GM04504 (cell line): Measurements from ENCODE around the gene ANKH.
A peak's percentile ranks its signal among the peaks of the same experiment; 100 is the strongest.

Source experiments
- DNase-seq: peaks from one replicate; pipeline ENCODE4 v3.0.0-alpha.2; 2012; ENCODE audit warnings: low read depth

ANKH gene

DNA sequence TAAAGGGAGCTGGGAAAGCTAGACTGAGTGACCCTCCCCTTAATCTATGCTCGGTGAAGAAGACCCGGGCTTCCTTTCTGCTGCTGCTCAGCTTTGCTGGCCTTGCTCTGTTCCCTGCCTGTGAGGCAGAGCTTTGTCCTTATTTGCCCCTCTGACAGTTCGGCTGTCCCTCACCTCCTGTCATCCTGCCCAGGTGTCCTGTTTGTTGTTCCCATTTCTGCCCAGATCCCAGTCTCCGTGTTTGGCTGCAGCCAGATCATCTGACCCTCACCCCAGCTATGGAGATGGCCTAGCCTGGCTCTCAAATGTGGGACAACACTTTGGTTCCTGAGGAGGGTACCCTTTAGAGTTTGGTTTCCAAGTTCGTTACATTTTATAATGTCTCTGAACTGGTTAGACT lies 186.8 kb downstream of the ANKH start:
- DNase-seq: no peak

DNA sequence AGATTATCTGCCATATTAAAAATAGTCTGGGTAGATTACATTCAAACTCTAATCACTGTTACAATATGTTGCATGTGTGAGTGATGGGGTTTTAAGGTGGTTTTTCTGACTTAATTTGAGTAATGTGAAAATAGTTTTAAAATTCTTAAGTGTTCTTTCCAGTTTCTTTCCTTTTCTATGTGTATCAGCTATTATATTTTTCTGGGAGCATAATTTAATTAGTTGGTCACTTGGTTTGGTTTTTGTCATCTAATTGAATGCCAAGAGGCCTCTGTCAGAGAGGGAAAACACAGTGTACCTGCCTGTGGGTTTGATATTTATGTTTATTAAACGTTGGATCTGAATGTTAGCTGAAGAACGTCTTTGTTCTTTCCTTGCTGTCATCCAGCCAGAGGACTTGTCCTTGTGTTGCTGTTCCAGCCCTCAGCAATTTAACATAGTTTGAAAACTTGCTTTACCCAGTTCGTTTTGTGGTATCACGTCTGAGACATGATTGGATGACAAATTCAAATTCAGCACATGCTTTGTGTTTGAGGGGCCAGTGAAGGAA lies 187.6 kb downstream of the ANKH start:
- no peak for DNase-seq

DNA sequence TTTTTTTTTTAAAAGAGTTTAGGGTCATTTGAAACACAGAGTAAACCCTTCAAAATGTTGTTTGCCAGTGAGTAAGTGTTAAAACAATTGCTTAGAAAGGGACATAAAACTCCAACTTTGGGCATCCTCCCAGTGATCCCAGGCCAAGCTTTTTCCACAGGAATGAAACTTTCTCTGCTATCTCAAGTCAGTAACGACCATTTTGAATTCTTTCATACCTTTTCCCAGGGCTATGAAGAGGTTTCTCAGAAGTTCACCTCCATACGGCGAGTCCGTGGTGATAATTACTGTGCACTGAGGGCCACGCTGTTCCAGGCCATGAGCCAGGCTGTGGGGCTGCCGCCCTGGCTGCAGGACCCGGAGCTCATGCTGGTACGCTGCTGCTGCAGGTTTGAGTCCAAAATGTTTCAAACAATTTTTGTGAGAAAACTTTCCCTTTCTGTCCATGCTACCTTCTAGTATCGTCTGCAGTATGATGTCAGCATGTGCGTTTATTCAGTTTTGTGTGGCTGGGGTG lies 190.3 kb downstream of the ANKH start:
- no peak for DNase-seq

DNA sequence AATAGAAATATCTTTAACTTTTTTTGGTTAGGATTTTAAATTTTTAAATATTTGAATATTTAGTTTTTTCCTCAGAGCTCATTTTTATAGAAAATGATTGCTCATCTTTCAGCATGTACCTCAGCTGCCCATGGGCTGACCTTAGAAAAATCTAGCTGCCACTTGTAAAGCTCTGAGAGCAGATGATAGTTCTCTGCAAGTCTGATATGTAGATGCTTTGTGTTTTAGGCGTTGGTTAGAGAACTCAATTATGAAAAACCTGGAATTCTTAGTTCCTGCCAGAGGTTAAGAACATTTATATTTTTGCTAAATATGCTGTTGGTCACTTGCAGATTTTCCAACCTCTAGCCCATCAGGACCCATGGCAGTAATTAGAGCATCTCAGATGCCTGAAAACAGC lies 192.0 kb downstream of the ANKH start:
- no peak for DNase-seq

DNA sequence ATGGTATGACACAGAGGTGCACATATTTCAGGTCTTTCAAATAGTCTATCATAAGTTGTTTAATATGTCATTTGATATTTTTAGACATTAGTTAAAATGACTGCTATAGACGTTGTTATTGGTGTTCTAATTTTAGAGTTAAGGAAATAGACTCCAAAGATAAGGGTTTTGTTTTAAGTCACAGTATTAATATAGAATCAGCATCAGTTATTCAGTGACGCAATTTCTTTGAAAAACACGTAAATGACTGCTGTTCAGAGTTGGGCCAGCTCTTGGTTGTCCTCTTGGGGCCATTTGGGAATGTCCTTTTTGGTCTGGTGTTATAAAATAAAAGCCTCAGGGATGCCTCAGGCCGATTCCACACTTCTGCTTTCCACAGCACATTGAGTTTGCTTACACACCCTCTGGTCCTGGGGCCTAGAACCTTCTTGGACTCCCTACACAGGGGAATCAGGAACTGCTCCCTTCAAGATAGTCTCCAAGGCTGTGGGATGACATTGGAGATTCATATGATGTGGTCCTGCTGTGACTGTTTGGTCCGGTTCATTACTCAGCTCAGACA lies 192.7 kb downstream of the ANKH start:
- DNase-seq: no peak

DNA sequence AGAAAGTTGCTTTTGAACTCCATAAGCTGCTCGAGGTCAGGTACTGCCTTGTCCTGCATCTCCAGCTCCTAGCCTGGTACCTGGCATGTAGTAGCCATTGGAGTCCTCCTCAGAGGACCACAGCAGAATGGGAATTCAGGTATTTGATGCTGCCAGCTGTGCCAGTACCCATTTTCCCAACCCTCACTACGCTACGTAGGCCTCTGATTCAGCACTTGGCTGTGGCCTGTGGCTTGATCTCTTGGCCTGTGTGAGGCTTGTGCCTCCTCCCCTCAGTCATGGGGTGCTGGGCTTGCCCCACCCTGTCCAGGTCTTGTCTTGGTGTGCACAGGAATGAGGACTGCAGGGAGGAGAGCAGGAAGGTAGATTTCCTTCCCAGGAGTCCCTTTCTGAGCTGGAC lies 195.3 kb downstream of the ANKH start:
- no peak for DNase-seq

DNA sequence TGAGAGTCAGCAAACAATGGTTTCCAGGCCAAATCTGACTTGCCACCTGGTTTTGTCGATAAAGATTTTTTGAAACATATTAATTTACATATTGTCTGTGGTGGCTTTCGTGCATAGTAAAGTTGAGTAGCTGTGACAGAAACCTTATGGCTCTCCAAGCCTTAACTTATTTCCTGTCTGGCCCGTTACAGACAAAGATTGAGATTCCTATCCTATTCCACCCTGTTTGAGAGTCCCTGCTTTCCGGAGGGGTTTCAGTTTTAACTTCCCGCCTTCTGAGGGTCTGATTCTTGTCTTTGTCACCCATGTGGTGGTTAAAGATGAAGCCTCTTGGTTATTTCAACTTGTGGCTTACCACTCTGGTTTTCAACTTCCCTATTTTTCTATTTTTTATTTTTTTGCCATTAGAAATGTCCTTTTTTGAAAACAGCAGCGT lies 195.7 kb downstream of the ANKH start:
- no peak for DNase-seq

DNA sequence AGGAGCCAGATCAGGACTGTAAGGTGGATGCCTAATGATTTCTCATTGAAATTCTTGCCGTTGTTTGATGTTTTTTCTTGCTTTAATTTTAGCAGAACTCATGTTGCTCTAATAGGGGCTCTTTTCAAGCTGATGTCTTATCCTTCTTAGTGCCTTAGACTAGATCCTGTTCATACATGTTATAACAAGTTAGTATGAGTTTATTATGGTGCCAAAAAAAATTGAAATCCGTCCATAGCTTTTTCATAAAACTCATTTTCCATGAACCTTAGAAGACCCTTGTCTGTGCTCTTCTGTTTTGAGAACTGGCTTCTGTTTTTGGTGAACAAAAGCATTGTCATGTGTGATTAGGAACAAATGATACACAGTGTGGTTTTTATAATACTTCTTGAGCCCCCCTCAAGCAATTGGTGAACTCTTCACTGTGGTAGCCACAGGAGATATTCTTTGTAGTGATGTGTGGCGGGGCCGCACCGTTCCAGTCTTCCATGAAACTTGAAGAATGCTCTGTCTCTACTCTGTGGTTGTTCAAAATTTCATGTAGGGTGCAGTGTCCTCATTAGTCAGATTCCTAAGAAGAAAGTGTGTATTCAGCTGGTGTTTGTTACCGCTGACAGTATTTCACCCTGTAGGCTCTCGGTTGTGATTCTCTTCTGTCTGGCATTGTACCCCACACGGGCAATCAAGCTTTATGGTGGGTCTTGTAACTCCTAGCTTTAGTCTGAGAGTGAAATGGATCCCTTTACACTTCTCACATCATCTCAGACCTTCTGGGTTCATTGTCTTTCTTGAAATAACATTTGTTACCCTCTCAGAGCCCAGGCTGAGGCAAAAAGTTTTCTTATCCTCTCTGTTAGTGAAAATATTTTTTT lies 196.4 kb downstream of the ANKH start:
- no peak for DNase-seq

DNA sequence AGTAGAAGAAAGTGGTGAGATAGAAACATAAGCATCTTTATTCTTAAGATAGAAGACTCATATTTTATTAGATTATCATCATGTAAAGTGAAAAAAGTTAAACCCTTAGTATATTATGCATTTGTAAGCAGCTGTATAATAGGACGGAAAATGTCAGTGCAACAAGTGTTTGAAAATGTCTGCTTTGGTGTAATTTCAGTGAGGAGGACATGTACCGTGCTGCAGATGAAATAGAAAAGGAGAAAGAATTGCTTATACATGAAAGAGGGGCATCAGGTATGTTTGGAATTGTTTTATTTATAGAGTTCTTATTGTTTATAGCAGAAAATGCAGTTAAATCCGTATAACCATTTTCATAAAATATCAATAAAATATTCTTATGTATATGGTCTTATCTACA lies 198.1 kb downstream of the ANKH start:
- DNase-seq: no peak

DNA sequence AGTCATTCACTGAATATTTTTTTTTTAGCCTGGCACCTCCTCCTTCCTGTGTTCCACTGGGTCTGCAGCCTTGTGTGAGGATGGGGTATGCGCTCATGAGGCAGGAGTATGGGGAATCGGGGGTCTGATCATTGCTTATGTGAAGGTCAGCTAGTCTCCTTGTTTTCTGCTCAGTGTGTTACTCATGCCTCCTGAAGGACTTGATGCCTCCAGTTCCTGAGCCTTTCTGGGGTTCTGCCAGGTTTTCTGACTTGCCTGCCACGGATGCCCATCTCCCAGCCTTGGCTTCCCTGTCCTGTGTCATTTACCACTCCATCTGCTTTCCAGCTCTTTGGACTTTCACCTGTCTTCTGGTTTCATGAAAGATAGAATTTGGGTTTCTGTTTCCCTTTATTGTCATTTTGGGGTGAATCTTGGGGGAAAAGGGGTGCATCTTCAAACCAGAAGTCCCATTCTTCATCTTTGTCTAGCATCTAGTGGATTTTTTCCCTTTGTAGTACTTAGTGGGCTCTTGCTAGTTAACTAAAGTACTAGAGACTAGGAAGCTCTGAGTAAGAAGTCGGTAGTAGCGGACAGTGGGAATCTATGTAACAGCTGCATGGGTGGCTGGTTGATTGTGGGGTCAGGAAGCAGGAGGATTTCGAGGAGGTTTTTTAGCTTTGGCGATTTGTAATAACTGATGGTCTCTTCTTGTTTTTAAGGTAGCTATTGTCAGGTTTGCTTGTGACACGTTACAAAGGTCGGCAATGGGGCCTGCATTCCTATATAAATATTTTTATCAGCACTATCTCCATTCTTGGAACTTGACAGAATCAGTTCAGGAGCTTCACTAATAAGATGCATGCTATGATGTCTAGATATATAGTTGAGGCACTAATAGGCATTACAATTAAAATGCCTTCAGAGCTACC lies 198.8 kb downstream of the ANKH start:
- no peak for DNase-seq

DNA sequence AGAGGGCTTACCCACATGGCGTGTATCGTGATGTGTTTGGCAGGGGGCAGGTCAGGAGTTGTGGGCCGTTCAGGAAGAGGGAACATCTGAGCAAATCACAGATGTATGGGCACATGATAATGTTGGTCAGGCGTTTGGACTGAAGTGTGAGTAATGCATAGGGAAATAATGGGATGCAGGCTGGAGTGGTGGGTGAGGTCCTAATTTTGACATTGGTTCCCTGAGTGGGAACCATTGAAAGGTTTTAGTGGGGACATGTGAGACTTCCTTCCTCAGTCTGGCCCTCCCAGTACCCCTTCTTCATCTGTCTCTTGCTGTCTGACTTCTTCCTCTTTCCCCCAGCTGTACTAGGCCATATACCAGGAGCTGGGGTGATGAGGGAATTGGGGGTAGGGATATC lies 199.5 kb downstream of the ANKH start:
- DNase-seq: no peak

DNA sequence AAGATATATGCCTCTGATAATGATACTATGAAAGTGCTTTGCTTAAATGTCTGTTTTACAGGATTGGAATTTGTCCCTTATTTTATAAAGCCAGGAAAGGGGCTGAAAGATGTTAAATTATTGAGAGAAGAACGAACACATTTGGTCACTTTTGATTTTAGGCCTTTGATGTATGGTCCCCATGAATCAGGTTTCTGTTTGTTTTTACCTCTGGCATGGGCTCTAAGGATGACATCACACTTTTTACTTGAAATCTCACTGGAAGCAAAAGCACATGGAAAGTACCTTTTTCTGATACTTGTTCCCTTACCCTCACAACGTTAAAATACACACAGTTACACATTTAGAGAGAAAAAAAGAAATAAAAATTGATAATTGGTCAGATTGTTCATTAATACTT lies 200.2 kb downstream of the ANKH start:
- DNase-seq: no peak

DNA sequence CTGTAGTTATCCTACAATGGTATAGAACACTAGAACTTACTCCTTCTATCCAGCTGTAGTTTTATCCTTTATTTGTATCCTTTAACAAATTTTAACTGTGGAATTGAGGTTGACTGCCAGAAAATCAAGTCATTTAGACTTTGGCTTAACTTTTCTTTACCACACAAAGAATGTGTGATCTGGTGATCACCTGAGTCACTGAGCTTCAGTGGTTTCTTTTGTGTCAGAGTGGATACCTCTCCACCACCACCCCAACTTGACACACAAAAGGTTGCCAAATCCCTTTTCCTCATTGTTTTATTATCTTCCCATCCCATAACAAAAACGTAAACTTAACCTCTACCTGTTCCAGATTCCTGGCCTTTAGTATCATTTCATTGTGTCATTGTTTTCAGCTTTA lies 201.6 kb downstream of the ANKH start:
- no peak for DNase-seq

DNA sequence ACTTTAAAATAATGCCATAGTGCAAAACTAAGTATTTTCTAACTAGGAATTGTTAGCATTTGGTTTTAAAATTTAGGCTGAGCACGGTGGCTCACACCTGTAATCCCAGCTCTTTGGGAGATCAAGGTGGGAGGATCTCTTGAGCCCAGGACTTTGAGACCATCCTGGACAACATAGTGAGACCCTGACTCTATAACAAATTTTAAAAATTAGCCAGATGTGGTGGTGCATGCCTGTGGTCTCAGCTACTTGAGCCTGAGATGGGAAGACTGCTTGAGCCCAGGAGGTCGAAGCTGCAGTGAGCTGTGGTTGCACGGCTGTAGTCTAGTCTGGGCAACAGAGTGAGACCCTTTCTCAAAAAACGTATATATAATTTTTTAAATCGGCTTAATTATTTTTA lies 202.2 kb downstream of the ANKH start:
- no peak for DNase-seq

DNA sequence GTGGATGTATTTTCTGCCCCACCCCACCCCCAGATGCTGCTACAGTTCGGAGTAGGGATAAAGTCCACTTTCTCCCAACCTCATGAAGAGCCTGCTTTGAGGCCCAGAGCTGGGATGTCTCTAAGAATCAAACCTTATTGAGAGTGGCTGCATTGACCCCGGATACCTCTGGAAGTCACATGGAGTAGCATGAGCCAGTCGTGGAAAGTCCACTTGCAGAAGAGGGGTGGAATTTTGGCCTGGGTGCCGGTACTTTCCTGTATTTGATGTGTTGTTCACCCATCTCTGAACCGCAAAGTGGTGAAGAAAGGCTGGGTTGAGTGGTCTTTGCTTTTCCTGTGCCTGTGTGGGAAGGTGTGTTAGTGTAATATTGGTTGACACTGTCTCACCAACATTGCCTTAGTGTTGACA lies 203.4 kb downstream of the ANKH start:
- DNase-seq: no peak

DNA sequence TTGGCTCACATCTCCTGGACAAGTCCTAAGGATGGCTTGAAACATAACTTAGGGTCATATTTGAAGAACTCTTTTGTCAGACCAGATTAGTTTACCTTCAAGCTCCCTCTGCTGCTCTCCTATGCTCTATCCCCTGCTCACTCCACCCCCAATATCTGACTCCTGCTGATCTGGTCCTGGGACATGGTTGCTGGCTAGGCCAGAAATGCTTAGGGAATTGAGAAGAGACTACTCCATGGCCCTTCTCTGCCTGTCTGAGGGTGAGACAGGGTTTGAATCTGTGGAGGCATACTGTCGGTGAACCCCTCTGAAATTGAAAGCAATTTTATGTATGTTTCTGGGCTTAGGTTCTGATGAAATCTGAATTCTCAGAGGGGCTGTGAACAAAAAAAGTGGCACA lies 203.8 kb downstream of the ANKH start:
- no peak for DNase-seq

DNA sequence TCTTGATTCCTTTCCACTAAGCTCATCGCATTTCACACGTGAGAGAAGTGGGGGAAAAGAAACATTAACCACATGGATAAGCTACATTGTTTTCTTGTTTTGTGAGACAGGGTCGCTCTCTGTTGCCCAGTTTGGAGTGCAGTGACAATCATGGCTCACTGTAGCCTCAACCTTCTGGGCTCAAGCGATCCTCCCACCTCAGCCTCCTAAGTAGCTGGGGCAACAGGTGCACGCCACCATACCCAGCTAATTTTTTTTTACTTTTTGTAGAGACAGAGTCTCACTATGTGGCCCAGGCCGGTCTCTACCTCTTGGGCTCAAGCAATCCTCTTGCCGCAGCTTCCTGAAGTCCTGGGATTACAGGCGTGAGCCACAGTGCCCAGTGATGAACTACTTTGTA lies 204.3 kb downstream of the ANKH start:
- no peak for DNase-seq

DNA sequence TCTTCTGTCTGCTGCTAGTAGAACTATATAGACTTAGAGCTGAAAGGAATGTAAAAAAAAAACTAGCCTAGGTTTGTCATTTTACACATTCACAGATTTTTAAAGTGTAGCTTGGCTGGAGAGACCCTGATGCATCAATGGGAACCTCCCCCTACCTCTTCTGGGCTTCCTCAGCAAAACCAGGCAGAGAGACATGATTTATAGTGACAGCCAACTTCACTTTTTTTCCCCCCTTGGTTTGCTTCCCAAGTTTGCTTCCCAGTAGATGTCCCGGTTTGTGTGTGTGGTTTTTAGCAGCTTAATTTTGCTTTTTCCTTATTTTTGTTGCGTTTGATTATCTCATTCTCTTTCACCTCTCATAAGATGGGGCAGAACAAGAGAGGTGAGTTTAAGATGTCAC lies 205.2 kb downstream of the ANKH start:
- no peak for DNase-seq

DNA sequence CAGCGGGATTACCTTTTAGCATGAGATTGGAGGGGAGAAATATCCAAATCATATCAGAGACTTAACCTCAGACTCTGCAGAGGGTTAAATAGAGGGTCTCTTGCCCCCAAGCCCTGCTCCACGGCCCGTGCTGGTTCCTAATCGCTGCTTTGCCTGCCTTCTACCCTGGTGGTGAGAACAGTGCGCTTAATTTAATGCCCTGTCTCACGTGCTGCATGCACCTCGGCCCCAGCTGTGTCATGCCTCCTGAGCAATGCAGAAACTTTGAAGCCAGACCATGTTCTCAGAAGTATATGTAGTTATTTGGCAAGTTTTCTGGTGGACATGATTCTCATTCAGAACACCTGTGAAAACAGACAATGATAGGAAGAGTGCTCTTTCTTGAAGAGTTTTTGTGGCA lies 205.6 kb downstream of the ANKH start:
- no peak for DNase-seq

DNA sequence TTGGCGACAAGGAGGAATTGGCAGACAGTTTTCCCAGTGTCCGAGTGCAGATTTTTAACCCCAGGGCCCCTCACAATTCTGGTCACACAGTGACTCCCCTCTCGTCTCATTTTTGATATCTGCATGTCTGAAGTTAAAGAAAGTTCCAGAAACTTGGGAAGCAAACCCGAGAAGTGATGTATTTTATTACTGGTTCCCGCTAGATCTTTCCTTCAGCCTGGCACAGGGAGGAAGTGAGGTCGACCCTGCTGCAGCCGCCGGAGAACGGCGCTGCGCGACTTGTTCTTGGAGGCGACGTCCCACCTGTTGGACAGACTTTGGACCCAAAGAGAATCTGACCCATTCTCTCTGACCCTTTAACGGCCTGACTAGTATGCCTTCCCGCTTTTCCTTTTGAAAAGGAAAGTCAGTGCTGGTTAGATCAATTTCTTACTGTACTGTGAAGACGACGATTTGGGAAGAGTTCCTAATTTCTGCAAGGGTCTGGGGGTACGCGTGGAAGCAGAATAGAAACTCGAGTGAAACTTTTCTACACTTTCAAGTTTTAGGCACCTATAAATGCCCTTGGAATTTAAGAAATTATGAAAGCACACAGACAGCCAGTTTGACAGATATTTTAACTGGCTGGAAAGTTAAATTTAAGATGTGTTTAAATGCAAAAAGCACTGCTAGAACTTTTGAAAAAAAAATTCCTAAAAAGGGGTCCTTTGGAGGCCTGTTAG lies 206.3 kb downstream of the ANKH start:
- DNase-seq: no peak

DNA sequence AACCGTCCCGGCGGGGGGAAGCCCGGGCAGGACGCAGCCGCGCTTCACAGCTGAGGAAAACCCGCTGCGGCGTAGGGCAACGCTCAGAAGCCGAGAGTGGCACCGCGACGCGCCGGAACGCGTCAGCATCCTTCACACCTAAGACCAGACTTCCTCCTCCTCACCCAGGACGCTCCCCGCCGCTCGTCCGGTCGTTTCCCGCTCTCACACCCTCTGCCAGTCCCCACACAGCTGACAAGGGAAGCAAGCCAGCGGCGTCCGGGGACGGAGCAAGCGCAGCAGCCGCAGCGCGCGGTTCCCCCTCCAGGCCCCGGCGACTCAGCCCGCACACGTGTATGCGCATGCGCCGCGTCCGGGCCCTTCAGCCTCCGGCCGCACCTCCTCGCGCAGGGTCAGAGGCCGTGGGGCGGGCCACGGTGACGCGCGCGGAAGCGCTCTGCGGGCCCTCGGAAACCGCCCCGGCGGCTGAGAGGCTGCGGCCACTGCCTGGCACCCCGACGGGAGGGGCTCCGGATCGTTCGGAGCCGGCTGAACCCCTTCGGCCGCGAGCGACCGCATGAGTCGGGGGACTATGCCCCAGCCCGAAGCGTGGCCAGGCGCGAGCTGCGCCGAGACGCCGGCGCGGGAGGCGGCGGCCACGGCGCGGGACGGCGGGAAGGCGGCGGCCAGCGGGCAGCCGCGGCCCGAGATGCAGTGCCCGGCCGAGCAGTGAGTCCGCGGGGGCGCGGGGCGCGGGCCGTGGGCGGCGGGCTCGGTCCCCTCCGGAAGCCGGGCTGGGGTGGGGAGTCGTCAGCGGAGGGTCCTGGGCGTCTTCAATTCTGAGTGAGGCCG lies 207.1 kb downstream of the ANKH start, which contains the start of gene OTULIN:
Gene OTULIN (plus strand): TSS at position 449 of the 831 bp plus-strand sequence. CDS start 108 bp downstream, at position 557.
- peak; percentile 77 for DNase-seq
